Panc1 (cell line): ENCODE data around the gene STPG1.

ENCODE experiments used
- CTCF ChIP-seq: fragments of 450-650 bp; IDR thresholded peaks from 2 replicates; pipeline ENCODE4 v1.5.1; 2017; ENCODE audit warnings: mild to moderate bottlenecking
- POLR2AphosphoS5 ChIP-seq: IDR thresholded peaks from 2 replicates; pipeline ENCODE4 v1.6.1; 2012; ENCODE audit warnings: mild to moderate bottlenecking, low read depth, low read length, moderate library complexity
- SIN3A ChIP-seq: IDR thresholded peaks from 2 replicates; pipeline ENCODE4 v1.6.1; 2012; ENCODE audit warnings: low read depth, mild to moderate bottlenecking, low read length, moderate library complexity, borderline replicate concordance; ENCODE audit not compliant: insufficient read depth
- TCF7L2 ChIP-seq: IDR thresholded peaks from 2 replicates; pipeline ENCODE4 v1.6.1; 2011; ENCODE audit warnings: mild to moderate bottlenecking, low read depth, low read length, inconsistent platforms
- TF ChIP-seq, protein P1 (sequence below), 2 experiments: IDR thresholded peaks; 2 replicates each; pipeline ENCODE4 v1.6.1; 2011 to 2012; ENCODE audit warnings: low read depth in 2 of 2, control low read depth in 1 of 2, low read length in 1 of 2, mild to moderate bottlenecking in 1 of 2, moderate library complexity in 1 of 2; ENCODE audit not compliant: insufficient read depth in 1 of 2

DNA sequence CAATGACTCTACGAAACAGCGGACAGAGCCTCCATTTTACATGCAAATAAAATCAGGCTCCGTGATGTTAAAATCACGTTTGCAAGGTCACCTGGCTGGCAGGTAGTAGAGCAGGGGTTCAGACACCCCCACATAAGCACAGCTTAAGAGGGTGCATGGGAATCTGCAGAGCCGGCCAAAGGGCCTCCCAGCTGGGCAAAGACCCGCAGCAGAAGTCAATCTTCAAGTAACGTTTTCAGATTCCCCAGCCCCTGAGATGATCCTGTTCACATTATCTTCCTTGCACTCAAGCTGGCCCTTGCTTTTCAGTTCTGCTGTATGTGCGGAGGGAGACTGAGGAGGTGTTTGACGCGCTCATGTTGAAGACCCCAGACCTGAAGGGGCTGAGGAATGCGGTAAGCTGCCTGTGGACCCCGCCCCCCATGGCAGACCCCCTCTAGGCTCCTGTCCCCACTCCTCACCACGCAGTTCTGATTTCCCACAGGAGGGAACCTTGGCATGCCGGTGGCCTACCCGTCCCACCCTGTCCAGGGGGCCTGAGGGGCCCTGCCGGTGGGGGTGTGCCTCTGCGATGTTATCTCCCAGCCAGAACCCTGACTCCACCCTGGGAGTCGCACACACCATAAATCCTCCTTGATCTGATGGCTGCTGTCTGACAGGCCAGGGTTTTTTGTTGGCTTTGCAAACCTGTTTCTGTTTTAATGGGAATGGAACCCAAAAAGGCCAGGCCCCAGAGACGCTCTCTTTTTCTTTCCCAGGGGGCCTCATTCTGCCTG, 66.2 kb downstream of the STPG1 start:
- no peak for TF ChIP-seq CTCF
- TF ChIP-seq, protein P1, sequence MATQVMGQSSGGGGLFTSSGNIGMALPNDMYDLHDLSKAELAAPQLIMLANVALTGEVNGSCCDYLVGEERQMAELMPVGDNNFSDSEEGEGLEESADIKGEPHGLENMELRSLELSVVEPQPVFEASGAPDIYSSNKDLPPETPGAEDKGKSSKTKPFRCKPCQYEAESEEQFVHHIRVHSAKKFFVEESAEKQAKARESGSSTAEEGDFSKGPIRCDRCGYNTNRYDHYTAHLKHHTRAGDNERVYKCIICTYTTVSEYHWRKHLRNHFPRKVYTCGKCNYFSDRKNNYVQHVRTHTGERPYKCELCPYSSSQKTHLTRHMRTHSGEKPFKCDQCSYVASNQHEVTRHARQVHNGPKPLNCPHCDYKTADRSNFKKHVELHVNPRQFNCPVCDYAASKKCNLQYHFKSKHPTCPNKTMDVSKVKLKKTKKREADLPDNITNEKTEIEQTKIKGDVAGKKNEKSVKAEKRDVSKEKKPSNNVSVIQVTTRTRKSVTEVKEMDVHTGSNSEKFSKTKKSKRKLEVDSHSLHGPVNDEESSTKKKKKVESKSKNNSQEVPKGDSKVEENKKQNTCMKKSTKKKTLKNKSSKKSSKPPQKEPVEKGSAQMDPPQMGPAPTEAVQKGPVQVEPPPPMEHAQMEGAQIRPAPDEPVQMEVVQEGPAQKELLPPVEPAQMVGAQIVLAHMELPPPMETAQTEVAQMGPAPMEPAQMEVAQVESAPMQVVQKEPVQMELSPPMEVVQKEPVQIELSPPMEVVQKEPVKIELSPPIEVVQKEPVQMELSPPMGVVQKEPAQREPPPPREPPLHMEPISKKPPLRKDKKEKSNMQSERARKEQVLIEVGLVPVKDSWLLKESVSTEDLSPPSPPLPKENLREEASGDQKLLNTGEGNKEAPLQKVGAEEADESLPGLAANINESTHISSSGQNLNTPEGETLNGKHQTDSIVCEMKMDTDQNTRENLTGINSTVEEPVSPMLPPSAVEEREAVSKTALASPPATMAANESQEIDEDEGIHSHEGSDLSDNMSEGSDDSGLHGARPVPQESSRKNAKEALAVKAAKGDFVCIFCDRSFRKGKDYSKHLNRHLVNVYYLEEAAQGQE (IDR thresholded peaks at IDR 0.05; ENCODE audit: insufficient read depth in 1 of 2, low read depth in 2 of 2, low read length in 1 of 2), result no peak
- TF ChIP-seq POLR2AphosphoS5, result no peak
- TF ChIP-seq SIN3A, result no peak
- no peak for TF ChIP-seq TCF7L2
